Measurements from ENCODE around the gene RBM24.

DNA sequence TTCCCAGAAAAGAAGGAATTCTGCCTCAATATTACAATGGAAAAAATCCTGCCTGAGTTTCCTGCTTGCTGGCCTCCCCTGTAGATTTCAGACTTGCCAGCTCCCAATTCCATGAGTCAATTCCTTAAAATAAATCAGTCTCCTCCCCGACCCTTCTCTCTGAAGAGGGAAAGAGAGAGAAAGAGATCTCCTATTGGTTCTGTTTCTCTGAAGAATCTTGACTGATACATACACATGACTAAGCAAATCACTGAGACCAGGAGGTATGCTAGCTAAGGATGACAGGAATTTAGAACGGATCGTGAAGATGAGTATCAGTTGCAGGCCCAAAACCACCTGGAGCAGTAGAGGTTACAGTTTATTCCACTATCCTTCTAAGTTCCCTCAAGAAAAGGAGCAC lies 11.3 kb upstream of the RBM24 start:
- TF ChIP-seq, protein P1, sequence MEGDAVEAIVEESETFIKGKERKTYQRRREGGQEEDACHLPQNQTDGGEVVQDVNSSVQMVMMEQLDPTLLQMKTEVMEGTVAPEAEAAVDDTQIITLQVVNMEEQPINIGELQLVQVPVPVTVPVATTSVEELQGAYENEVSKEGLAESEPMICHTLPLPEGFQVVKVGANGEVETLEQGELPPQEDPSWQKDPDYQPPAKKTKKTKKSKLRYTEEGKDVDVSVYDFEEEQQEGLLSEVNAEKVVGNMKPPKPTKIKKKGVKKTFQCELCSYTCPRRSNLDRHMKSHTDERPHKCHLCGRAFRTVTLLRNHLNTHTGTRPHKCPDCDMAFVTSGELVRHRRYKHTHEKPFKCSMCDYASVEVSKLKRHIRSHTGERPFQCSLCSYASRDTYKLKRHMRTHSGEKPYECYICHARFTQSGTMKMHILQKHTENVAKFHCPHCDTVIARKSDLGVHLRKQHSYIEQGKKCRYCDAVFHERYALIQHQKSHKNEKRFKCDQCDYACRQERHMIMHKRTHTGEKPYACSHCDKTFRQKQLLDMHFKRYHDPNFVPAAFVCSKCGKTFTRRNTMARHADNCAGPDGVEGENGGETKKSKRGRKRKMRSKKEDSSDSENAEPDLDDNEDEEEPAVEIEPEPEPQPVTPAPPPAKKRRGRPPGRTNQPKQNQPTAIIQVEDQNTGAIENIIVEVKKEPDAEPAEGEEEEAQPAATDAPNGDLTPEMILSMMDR (IDR thresholded peaks at IDR 0.05 in 4 of 5, conservative IDR thresholded peaks at IDR 0.05 in 1 of 5): no peak
- TF ChIP-seq POLR2A (IDR thresholded peaks at IDR 0.05): no peak
